Stimulated activated CD4-positive, alpha-beta T cell treated with anti-CD3 and anti-CD28 coated beads, TNF-alpha, amount 100 ng/mL, for 4 hours (primary cell): ENCODE measurements around the gene EMILIN2.
"Not testable (repeated sequence)": the region's sequence is repeated elsewhere in the genome, so short reads cannot be mapped to it uniquely, and the experiment has no call there.

Experiments used
- DNase-seq, 3 experiments: peaks; one replicate each; pipeline ENCODE4 v3.0.0-alpha.2; 2020; ENCODE audit warnings: low read depth in 3 of 3

EMILIN2 gene

GRCh38 chr18:2845172-2845571, 1.6 kb upstream of the EMILIN2 start:
- DNase-seq, result no peak

DNA sequence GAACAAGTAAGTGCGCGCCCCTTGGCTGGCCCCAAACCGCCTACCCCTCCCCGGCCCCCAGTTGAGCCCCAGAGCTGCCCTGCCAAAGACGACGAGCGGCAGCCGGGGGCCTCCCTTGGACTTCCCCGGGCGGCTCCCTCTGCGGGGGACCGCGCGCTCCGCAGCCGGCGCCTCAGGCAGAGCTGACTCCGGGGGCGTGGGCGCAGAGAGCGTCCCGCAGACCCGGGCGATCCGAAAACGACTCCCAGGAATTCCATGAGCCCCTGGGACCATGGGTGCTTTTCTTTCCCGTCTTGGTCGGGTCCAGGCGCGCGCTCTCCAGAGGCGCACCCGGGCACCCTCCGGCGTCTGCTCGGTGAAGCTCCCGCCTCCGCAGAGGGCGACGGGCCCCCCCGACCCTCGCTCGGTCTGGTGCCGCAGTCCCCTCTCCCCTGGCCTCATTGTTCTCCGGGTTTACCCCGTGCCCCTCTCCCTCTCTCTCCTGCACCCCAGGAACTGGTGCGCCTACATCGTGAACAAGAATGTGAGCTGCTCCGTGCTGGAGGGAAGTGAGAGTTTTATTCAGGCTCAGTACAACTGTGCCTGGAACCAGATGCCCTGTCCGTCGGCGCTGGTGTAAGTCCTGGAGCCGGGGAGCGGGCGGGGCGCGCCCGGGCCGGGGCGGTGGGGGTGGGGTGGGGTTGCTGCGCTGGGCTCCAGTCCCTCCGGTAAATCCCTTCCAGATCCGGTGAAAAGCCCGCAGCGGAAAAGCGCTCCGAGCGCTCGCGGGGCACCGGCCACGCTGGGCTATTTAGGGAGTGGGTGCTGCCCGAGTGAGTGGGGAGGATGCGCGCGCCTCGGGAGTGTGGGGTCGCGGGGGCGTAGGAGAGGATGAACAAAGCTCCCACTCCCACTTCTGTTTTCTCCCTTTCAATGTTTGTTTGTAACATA, 776 bp downstream of the EMILIN2 start:
- DNase-seq, result peak in 2 of 3 experiments; percentile 11 to 22

- no peak for DNase-seq
These were observed 1.7 kb downstream of the EMILIN2 start for GRCh38 chr18:2848247-2849246.

DNA sequence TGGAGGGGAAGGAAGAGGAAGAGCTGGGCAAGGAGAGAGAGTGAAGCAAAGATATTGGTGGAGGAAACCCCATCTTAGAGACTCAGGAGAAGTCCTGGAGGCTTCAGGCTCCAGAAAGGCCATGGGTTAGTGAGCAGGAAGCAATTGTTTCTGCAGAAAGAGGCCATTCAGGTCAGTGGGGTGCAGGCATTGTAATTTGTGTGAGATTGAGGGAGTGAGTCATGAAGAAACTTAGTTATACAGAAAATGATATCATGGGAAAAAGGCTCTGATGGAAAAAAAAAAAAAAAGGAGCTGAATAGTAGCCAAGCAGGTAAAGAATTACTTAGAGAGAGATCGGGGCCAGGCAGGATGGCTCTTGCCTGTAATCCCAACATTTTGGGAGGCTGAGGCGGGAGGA, 4.0 kb downstream of the EMILIN2 start:
- no peak for DNase-seq

DNA sequence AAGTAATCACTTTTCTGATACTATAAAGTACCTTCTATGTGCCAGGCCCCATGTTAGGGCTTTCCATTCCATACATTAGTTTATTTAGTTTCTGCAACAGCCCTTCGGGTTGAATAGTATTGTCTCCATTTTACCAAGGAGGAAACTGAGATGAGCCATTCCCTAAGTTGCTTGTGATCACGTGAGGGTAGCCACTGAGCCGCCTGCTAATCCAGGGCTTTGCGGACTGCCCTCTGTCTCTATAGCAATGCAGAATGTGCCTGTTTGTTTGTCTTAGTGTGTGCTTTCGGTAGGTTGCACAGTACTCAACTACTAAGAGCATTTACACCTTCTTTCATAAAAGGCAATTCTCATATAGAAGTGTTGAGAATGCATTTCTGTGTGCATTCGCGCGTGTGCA, 5.0 kb downstream of the EMILIN2 start:
- DNase-seq, result no peak

DNA sequence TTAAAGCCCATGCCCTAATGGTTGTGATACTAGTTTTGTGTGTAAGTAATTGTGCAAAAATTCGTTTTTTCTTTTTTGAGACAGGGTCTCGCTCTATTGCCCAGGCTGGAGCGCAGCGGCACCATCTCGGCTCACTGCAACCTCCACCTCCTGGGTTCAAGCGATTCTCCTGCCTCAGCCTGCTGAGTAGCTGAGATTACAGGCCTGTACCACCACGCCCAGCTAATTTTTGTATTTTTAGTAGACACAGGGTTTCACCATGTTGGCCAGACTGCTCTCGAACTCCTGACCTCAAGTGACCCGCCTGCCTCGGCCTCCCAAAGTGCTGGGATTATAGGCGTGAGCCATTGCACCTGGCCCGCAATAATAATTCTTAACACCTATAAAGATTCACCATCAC, 5.7 kb downstream of the EMILIN2 start:
- DNase-seq, result not testable (repeated sequence)

- no peak for DNase-seq
These were observed 6.5 kb downstream of the EMILIN2 start for GRCh38 chr18:2853173-2853925.

DNA sequence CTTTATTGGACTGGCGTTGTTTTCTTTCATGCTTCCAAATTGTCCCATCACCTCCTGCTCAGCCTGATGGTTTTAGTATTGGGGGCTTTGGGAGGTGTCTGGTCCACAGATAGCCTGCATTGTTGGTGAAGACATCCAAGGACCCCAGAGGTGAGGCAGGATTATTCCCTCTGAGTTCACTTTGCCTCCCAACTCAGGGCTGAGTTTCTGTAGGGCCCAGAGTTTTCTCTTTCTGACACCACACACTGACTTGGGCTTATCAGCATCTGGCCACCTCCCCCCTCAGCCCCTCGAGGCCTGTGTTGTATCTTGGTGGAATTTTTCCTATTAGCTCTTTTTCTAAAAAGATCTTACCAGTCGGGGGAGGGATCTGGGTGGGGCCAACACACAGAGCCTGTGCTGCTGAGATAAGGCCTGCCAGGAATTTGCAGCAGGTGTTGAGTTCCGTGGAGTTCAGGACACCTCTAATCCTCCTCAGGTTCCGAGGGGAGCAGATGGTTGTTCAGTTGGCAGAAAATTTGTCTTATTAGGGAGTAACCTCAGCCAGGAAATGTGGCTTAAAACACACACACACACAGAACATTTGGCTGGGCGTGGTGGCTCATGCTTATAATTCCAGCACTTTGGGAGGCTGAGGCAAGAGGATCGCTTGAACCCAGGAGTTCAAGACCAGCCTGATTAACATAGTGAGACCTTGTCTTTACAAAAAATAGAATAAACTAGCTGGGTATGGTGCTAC, 7.3 kb downstream of the EMILIN2 start:
- no peak for DNase-seq

DNA sequence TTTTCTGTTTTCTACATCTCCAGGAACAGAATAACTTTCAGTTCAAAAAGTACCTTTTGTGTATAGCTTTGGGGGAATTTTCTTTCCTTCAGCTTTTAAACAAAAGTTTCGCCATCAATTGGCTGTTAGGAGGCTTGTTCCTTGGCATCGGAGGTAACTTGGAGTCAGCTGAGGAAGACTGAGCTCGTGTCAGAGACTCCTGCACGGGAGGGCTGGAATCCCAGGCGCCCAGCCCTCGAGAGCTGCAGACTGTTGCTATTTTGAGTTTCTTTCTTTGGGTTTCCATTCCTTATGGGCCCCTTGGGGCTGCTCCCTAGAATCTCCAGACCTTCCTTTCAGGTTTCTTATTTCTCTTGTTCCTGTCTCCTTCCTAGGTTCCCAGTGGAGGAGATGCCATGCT, 8.1 kb downstream of the EMILIN2 start:
- no peak for DNase-seq

GRCh38 chr18:2855560-2856350, 8.9 kb downstream of the EMILIN2 start:
- no peak for DNase-seq

GRCh38 chr18:2856547-2857170, 9.9 kb downstream of the EMILIN2 start:
- DNase-seq, result no peak

DNA sequence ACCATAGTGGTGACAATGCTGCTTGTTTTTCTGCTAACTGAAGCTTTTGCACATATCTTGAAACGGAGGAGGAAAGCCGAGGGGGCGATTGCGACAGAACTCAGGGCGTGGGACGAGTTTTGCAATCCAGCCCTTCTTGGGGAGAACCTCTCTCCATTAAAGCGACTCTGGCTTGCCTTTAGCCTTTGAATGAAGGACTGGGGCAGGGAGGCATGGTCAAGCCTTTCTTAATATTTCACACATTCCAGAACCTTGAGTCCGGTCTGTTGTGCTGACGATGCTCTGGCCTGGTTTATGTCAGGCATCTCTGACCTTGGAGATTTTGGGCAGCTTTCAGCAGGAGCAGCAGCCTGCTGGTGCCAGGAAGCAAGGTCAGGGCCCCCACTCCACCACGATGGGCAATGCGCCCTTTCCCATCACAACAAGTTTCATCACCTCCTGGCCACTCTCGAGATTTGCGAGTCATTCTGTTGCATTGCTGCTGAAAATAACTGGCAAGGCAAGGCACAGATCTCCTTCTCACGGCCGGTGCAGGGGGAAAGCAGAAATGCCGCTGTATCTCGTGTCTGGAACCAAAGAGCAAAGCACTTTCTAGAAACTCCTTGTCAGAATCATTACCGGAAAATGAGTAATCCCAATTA, 10.8 kb downstream of the EMILIN2 start:
- DNase-seq, result no peak

DNA sequence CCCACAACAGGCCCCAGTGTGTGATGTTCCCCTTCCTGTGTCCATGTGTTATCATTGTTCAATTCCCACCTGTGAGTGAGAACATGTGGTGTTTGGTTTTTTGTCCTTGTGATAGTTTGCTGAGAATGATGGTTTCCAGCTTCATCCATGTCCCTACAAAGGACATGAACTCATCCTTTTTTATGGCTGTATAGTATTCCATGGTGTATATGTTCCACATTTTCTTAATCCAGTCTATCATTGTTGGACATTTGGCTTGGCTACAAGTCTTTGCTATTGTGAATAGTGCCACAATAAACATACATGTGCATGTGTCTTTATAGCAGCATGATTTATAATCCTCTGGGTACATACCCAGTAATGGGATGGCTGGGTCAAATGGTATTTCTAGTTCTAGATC, 13.6 kb downstream of the EMILIN2 start:
- not testable (repeated sequence) for DNase-seq

DNA sequence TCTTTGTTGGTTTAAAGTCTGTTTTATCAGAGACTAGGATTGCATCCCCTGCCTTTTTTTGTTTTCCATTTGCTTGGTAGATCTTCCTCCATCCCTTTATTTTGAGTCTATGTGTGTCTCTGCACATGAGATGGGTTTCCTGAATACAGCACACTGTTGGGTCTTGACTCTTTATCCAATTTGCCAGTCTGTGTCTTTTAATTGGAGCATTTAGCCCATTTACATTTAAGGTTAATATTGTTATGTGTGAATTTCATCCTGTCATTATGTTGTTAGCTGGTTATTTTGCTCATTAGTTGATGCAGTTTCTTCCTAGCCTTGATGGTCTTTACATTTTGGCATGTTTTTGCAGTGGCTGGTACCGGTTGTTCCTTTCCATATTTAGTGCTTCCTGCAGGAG, 17.2 kb downstream of the EMILIN2 start:
- not testable (repeated sequence) for DNase-seq

GRCh38 chr18:2866465-2866864, 19.7 kb downstream of the EMILIN2 start:
- DNase-seq, result not testable (repeated sequence)

- DNase-seq, result no peak
These were observed 22.4 kb downstream of the EMILIN2 start for GRCh38 chr18:2869207-2869606.

GRCh38 chr18:2871111-2871720, 24.4 kb downstream of the EMILIN2 start:
- DNase-seq, result no peak

- no peak for DNase-seq
These were observed 25.3 kb downstream of the EMILIN2 start for GRCh38 chr18:2872095-2872494.

DNA sequence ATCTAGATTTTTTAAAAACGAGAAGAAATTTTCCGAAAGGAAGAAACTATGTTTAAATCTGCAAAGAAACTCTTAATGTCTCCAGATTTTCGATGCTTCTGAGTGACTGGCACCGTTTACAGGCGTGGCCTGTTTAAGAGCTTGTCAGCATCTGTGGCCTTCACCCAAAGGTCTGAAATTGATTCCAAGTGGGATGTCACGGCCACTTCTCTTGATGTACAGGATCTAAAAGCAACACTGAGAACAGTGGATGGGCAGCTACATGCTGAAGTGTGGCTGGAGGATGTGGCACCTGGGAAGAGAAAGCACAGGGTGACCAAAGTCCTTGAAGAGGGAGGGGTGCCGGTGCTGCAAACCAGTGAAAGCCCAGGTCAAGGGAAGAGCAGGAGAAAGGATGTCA, 28.0 kb downstream of the EMILIN2 start:
- DNase-seq, result no peak
